ENCODE data around the gene KRTAP20-4. TPM values are rescaled to one million over a fixed set of nuclear protein-coding genes. Genes with fewer than 3 reads are reported as not detected.

Gene KRTAP20-4
- total and polyA plus RNA-seq, 12 donors: not detected

GRCh38 chr21:30615199-30615598, 5.2 kb upstream of the KRTAP20-4 start:
- DNase-seq (no peak), ATAC-seq (no peak)
- TF ChIP-seq CTCF (IDR thresholded peaks at IDR 0.05): no peak
- no peaks in the 10 kb centered on the region for H3K4me1 ChIP-seq
- intact Hi-C loops (cut with DNase I): no loop called here
- H3K36me3 ChIP-seq: no peaks in the 10 kb centered on the region
- no peak overlapping the region for H3K4me3 ChIP-seq
- peaks cover 0 to 12% (median 0%) of the 10 kb centered on the region in 11 donors for H3K9me3 ChIP-seq
- no peaks in the 10 kb centered on the region for H3K27me3 ChIP-seq
- no peak overlapping the region for H3K27ac ChIP-seq

- peaks cover 0 to 8% (median 0%) of the 10 kb centered on the region in 11 donors for H3K9me3 ChIP-seq
- H3K4me1 ChIP-seq: no peaks in the 10 kb centered on the region
- DNase-seq: no peak
- ATAC-seq: no peak
- intact Hi-C loops (cut with DNase I): no loop called here
- H3K36me3 ChIP-seq: no peaks in the 10 kb centered on the region
- H3K27me3 ChIP-seq: no peaks in the 10 kb centered on the region
- TF ChIP-seq CTCF (IDR thresholded peaks at IDR 0.05): no peak
- 95 to 97% methylated on average over 2 of the region's 2 CpGs for WGBS, 2 donors
- H3K27ac ChIP-seq: no peak within 1 kb of the TSS
- no peak within 1 kb of the TSS for H3K4me3 ChIP-seq
Measured at GRCh38 chr21:30616125-30616524, 4.3 kb upstream of the KRTAP20-4 start, which contains the start of gene KRTAP20-1. Gene KRTAP20-1 (plus strand): TSS chr21:30616425. CDS start chr21:30616455, 30 bp downstream.

GRCh38 chr21:30620080-30620479, 347 bp upstream of the KRTAP20-4 start:
- Histone ChIP-seq H3K9me3 (peaks cover 0 to 10% (median 0%) of the 10 kb centered on the region in 11 donors), H3K27me3 (no peaks in the 10 kb centered on the region), H3K27ac (no peak overlapping the region), H3K4me1 (no peaks in the 10 kb centered on the region), H3K36me3 (no peaks in the 10 kb centered on the region), H3K4me3 (no peak overlapping the region)
- ATAC-seq (no peak), DNase-seq (no peak)
- intact Hi-C loops (cut with DNase I): no loop called here
- TF ChIP-seq CTCF (IDR thresholded peaks at IDR 0.05): no peak

GRCh38 chr21:30623362-30623761, 2.9 kb downstream of the KRTAP20-4 start:
- TF ChIP-seq CTCF (IDR thresholded peaks at IDR 0.05): no peak
- H3K27ac ChIP-seq: no peak overlapping the region
- no peaks in the 10 kb centered on the region for H3K27me3 ChIP-seq
- 86 to 90% methylated on average over 3 of the region's 3 CpGs for WGBS, 2 donors
- peaks cover 0 to 11% (median 0%) of the 10 kb centered on the region in 11 donors for H3K9me3 ChIP-seq
- H3K4me1 ChIP-seq: no peaks in the 10 kb centered on the region
- H3K4me3 ChIP-seq: no peak overlapping the region
- intact Hi-C loops (cut with DNase I): no loop called here
- DNase-seq (no peak), ATAC-seq (no peak)
- H3K36me3 ChIP-seq: no peaks in the 10 kb centered on the region
